ENCODE data around the gene CPNE5. TPM values are rescaled to one million over a fixed set of nuclear protein-coding genes. Genes with fewer than 3 reads are reported as not detected.

The CPNE5 gene
- total and polyA plus RNA-seq, 8 donors, result 0.19 to 1.5 (median 0.58) TPM

DNA sequence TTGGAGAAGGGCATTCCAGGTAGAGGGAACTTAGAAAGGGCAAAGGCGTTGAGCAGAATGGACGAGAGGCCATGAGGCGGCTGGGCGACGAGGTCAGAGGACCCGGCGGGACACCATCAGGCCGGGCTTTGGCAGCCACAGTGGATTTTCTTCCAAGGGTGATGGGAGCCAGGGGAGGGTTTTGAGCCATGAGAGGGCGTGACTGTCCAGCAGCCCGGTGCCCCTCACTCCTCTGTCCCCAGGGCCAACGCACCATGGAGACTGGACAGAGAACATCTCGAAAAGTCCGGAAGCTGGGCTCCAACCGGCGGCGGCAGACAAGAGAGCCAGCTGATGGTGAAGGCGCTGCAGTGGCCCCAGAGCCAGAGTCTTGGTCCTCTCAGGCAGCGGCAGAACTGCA lies 135.3 kb downstream of the CPNE5 start:
- Histone ChIP-seq H3K4me3 (no peak overlapping the region), H3K27me3 (no peaks in the 10 kb centered on the region), H3K9me3 (no peaks in the 10 kb centered on the region), H3K27ac (no peak overlapping the region), H3K4me1 (no peaks in the 10 kb centered on the region), H3K36me3 (no peaks in the 10 kb centered on the region)
- intact Hi-C loops (cut with DNase I), result no loop called here
- 94 to 95% methylated on average over 18 of the region's 18 CpGs for WGBS, 2 donors
- DNase-seq (no peak), FAIRE-seq (no peak), ATAC-seq (no peak)
- TF ChIP-seq CTCF (IDR thresholded peaks at IDR 0.05), result no peak

- no peak overlapping the region for H3K4me3 ChIP-seq
- intact Hi-C loops (cut with DNase I), result no loop called here
Measured at GRCh38 chr6:36703081-36703606, 136.1 kb downstream of the CPNE5 start.

GRCh38 chr6:36702656-36703055 lies 136.6 kb downstream of the CPNE5 start:
- H3K27ac ChIP-seq, result no peak overlapping the region
- 92 to 93% methylated on average over 3 of the region's 3 CpGs for WGBS, 2 donors
- no peaks in the 10 kb centered on the region for H3K27me3 ChIP-seq
- H3K36me3 ChIP-seq, result no peaks in the 10 kb centered on the region
- FAIRE-seq (no peak), DNase-seq (no peak), ATAC-seq (no peak)
- no peak overlapping the region for H3K4me3 ChIP-seq
- H3K4me1 ChIP-seq, result no peaks in the 10 kb centered on the region
- intact Hi-C loops (cut with DNase I), result no loop called here
- H3K9me3 ChIP-seq, result no peaks in the 10 kb centered on the region
- TF ChIP-seq CTCF (IDR thresholded peaks at IDR 0.05), result no peak

More at GRCh38 chr6:36703081-36703606, 136.1 kb downstream of the CPNE5 start:
- WGBS, 2 donors, result 87 to 90% methylated on average over 5 of the region's 5 CpGs
- Histone ChIP-seq H3K27me3 (no peaks in the 10 kb centered on the region), H3K36me3 (no peaks in the 10 kb centered on the region), H3K4me1 (no peaks in the 10 kb centered on the region), H3K9me3 (no peaks in the 10 kb centered on the region), H3K27ac (no peak overlapping the region)
- FAIRE-seq (no peak), DNase-seq (no peak), ATAC-seq (no peak)
- no peak for TF ChIP-seq CTCF (IDR thresholded peaks at IDR 0.05)

- no peaks in the 10 kb centered on the region for H3K9me3 ChIP-seq
- intact Hi-C loops (cut with DNase I), result no loop called here
- 74 to 77% methylated on average over 3 of the region's 3 CpGs for WGBS, 2 donors
- H3K27me3 ChIP-seq, result no peaks in the 10 kb centered on the region
- no peak overlapping the region for H3K27ac ChIP-seq
- FAIRE-seq, result no peak
- no peaks in the 10 kb centered on the region for H3K4me1 ChIP-seq
- peak in 1 of 4 donors; percentile 10 for TF ChIP-seq CTCF (IDR thresholded peaks at IDR 0.05)
- peak; percentile 75 to 79 (median 76) for ATAC-seq
- DNase-seq, result peak in 2 of 6 donors; percentile 29 to 57
- no peaks in the 10 kb centered on the region for H3K36me3 ChIP-seq
- H3K4me3 ChIP-seq, result no peak overlapping the region
Measured at GRCh38 chr6:36701401-36701991, 137.7 kb downstream of the CPNE5 start.

GRCh38 chr6:36700831-36701230 lies 138.4 kb downstream of the CPNE5 start:
- 86 to 90% methylated on average over 3 of the region's 3 CpGs for WGBS, 2 donors
- Histone ChIP-seq H3K27me3 (no peaks in the 10 kb centered on the region), H3K27ac (no peak overlapping the region), H3K9me3 (no peaks in the 10 kb centered on the region), H3K4me3 (no peak overlapping the region), H3K36me3 (no peaks in the 10 kb centered on the region), H3K4me1 (peaks cover 0 to 2% (median 0%) of the 10 kb centered on the region in 3 donors)
- ATAC-seq, result no peak
- no peak for TF ChIP-seq CTCF (IDR thresholded peaks at IDR 0.05)
- intact Hi-C loops (cut with DNase I), result no loop called here
- DNase-seq, result peak in 1 of 6 donors; percentile 4
- FAIRE-seq, result no peak

All from pancreas (tissue), 10 donors.